ENCODE results near the gene ACAP3. TPM values are rescaled to one million over a fixed set of nuclear protein-coding genes. Genes with fewer than 3 reads are reported as not detected.

ACAP3 gene
- total and polyA plus RNA-seq, 10 of the 15 experiments (the other 5 are each of a cell fraction or from before 2014, with no cell fraction given), result 0.05 to 34.2 (median 7.1) TPM

DNA sequence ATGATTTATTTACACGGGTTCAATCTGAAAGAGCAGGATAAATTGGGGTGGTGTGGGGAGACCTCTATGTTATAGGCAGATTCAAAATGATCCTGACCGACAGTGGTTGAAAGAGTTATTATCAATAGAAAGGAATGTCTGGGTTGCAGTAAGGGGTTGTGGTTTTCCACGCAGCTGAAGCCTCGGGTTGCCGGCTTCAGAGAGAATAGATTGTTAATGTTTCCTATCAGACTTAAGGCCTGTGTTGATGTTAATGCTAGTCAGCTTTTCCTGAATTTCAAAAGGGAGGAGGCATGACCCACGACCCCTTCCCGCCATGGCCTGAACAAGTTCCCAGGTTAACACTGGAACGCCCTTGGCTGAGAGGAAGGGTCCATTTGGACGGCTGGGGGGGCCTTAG lies 31.9 kb downstream of the ACAP3 start:
- SMC1A ChIA-PET (ENCODE audit: uncharacterized antibody, unreplicated experiment), result no interaction called here
- H3K27me3 ChIP-seq (replicated peaks in 1 of 2; ENCODE audit: control insufficient read depth in 2 of 2, insufficient read depth in 2 of 2, low read length in 1 of 2), result no peaks in the 10 kb centered on the region
- intact Hi-C loops (cut with micrococcal nuclease; ENCODE audit: unreplicated experiment), result no loop called here
- RAD21 ChIA-PET (ENCODE audit: unreplicated experiment), result no interaction called here
- no TSS peak for BruUV-seq (replicated peaks)
- 68% methylated on average over 9 of the region's 9 CpGs for WGBS (ENCODE audit: insufficient coverage, insufficient replicate concordance, low lambda C conversion rate, missing lambda C conversion rate)
- H3K27ac ChIP-seq (ENCODE audit: control insufficient read depth, insufficient read depth), result no peak overlapping the region
- H3K4me2 ChIP-seq (ENCODE audit: control insufficient read depth, insufficient read depth), result no peak overlapping the region
- peaks cover 28% of the 10 kb centered on the region for H3K79me2 ChIP-seq (ENCODE audit: control insufficient read depth, insufficient read depth, low read length)
- peaks cover 4% of the 10 kb centered on the region; the same call in 1 of the 2 replicates for H4K20me1 ChIP-seq (ENCODE audit: control insufficient read depth, insufficient read depth)
- ATAC-seq (no peak), FAIRE-seq (no peak), DNase-seq (ENCODE audit: low read depth, low spot score) (no peak)
- H3K9ac ChIP-seq (ENCODE audit: control insufficient read depth, insufficient read depth, low read length), result no peak overlapping the region
- H3K4me1 ChIP-seq (ENCODE audit: control insufficient read depth, insufficient read depth, low read length), result peaks cover 18% of the 10 kb centered on the region
- H3K9me3 ChIP-seq (replicated peaks; ENCODE audit: control insufficient read depth, insufficient read depth, low read length), result no peaks in the 10 kb centered on the region
- POLR2A ChIA-PET, result no interaction called here
- in situ Hi-C loops (cut with MboI), result no loop called here
- CTCF ChIA-PET, result interaction anchor here (0.6 kb wide), 1 partner anchor 154 kb away, joined by 3 read pairs; no protein-coding TSS in a partner anchor
- no peak overlapping the region for H2AFZ ChIP-seq (ENCODE audit: control insufficient read depth, low read depth, low read length)
- H3K4me3 ChIP-seq, result no peak overlapping the region
- peaks cover 0 to 4% of the 10 kb centered on the region in 2 experiments; a peak in 1 of 4 replicates for H3K36me3 ChIP-seq (ENCODE audit: control insufficient read depth in 2 of 2, insufficient read depth in 2 of 2, low read length in 1 of 2)
- TF ChIP-seq RAD21 (IDR thresholded peaks at IDR 0.05; ENCODE audit: insufficient read depth, low read depth, low read length), result no peak
- TF ChIP-seq SIX5 (IDR thresholded peaks at IDR 0.05; ENCODE audit: low read depth, low read length, severe bottlenecking), result no peak
- TF ChIP-seq, protein P1, sequence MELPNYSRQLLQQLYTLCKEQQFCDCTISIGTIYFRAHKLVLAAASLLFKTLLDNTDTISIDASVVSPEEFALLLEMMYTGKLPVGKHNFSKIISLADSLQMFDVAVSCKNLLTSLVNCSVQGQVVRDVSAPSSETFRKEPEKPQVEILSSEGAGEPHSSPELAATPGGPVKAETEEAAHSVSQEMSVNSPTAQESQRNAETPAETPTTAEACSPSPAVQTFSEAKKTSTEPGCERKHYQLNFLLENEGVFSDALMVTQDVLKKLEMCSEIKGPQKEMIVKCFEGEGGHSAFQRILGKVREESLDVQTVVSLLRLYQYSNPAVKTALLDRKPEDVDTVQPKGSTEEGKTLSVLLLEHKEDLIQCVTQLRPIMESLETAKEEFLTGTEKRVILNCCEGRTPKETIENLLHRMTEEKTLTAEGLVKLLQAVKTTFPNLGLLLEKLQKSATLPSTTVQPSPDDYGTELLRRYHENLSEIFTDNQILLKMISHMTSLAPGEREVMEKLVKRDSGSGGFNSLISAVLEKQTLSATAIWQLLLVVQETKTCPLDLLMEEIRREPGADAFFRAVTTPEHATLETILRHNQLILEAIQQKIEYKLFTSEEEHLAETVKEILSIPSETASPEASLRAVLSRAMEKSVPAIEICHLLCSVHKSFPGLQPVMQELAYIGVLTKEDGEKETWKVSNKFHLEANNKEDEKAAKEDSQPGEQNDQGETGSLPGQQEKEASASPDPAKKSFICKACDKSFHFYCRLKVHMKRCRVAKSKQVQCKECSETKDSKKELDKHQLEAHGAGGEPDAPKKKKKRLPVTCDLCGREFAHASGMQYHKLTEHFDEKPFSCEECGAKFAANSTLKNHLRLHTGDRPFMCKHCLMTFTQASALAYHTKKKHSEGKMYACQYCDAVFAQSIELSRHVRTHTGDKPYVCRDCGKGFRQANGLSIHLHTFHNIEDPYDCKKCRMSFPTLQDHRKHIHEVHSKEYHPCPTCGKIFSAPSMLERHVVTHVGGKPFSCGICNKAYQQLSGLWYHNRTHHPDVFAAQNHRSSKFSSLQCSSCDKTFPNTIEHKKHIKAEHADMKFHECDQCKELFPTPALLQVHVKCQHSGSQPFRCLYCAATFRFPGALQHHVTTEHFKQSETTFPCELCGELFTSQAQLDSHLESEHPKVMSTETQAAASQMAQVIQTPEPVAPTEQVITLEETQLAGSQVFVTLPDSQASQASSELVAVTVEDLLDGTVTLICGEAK (IDR thresholded peaks at IDR 0.05; ENCODE audit: borderline replicate concordance), result no peak
- no peak for TF ChIP-seq RB1 (IDR thresholded peaks at IDR 0.05; ENCODE audit: borderline replicate concordance)
- TF ChIP-seq, protein P2, sequence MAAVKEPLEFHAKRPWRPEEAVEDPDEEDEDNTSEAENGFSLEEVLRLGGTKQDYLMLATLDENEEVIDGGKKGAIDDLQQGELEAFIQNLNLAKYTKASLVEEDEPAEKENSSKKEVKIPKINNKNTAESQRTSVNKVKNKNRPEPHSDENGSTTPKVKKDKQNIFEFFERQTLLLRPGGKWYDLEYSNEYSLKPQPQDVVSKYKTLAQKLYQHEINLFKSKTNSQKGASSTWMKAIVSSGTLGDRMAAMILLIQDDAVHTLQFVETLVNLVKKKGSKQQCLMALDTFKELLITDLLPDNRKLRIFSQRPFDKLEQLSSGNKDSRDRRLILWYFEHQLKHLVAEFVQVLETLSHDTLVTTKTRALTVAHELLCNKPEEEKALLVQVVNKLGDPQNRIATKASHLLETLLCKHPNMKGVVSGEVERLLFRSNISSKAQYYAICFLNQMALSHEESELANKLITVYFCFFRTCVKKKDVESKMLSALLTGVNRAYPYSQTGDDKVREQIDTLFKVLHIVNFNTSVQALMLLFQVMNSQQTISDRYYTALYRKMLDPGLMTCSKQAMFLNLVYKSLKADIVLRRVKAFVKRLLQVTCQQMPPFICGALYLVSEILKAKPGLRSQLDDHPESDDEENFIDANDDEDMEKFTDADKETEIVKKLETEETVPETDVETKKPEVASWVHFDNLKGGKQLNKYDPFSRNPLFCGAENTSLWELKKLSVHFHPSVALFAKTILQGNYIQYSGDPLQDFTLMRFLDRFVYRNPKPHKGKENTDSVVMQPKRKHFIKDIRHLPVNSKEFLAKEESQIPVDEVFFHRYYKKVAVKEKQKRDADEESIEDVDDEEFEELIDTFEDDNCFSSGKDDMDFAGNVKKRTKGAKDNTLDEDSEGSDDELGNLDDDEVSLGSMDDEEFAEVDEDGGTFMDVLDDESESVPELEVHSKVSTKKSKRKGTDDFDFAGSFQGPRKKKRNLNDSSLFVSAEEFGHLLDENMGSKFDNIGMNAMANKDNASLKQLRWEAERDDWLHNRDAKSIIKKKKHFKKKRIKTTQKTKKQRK (IDR thresholded peaks at IDR 0.05; ENCODE audit: low read depth, low read length), result no peak
- TF ChIP-seq NFXL1 (IDR thresholded peaks at IDR 0.05; ENCODE audit: borderline replicate concordance), result no peak
- no peak for TF ChIP-seq BMI1 (IDR thresholded peaks at IDR 0.05; ENCODE audit: borderline replicate concordance)
- TF ChIP-seq ETV6 (conservative IDR thresholded peaks at IDR 0.05 in 1 of 2, IDR thresholded peaks at IDR 0.05 in 1 of 2; ENCODE audit: borderline replicate concordance in 1 of 2, low read depth in 1 of 2), result no peak
- TF ChIP-seq, protein P3, sequence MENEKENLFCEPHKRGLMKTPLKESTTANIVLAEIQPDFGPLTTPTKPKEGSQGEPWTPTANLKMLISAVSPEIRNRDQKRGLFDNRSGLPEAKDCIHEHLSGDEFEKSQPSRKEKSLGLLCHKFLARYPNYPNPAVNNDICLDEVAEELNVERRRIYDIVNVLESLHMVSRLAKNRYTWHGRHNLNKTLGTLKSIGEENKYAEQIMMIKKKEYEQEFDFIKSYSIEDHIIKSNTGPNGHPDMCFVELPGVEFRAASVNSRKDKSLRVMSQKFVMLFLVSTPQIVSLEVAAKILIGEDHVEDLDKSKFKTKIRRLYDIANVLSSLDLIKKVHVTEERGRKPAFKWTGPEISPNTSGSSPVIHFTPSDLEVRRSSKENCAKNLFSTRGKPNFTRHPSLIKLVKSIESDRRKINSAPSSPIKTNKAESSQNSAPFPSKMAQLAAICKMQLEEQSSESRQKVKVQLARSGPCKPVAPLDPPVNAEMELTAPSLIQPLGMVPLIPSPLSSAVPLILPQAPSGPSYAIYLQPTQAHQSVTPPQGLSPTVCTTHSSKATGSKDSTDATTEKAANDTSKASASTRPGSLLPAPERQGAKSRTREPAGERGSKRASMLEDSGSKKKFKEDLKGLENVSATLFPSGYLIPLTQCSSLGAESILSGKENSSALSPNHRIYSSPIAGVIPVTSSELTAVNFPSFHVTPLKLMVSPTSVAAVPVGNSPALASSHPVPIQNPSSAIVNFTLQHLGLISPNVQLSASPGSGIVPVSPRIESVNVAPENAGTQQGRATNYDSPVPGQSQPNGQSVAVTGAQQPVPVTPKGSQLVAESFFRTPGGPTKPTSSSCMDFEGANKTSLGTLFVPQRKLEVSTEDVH (IDR thresholded peaks at IDR 0.05; ENCODE audit: low read depth, partially characterized antibody), result no peak
- no peak for TF ChIP-seq ZNF24 (IDR thresholded peaks at IDR 0.05)
- TF ChIP-seq HCFC1 (IDR thresholded peaks at IDR 0.05; ENCODE audit: low read length), result no peak
- TF ChIP-seq, protein P4, sequence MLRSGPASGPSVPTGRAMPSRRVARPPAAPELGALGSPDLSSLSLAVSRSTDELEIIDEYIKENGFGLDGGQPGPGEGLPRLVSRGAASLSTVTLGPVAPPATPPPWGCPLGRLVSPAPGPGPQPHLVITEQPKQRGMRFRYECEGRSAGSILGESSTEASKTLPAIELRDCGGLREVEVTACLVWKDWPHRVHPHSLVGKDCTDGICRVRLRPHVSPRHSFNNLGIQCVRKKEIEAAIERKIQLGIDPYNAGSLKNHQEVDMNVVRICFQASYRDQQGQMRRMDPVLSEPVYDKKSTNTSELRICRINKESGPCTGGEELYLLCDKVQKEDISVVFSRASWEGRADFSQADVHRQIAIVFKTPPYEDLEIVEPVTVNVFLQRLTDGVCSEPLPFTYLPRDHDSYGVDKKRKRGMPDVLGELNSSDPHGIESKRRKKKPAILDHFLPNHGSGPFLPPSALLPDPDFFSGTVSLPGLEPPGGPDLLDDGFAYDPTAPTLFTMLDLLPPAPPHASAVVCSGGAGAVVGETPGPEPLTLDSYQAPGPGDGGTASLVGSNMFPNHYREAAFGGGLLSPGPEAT (IDR thresholded peaks at IDR 0.05; ENCODE audit: low read depth), result no peak
